Ishikawa (cell line): Measurements from ENCODE around the gene NR1H4.

ENCODE experiments used
- CEBPB ChIP-seq: IDR thresholded peaks from 2 replicates; pipeline ENCODE4 v1.6.1; 2012
- CREB1 ChIP-seq: IDR thresholded peaks from 2 replicates; pipeline ENCODE4 v1.6.1; 2012; ENCODE audit warnings: low read depth
- EGR1 ChIP-seq: IDR thresholded peaks from 2 replicates; pipeline ENCODE4 v1.6.1; 2012
- EP300 ChIP-seq: IDR thresholded peaks from 2 replicates; pipeline ENCODE4 v1.6.1; 2012; ENCODE audit warnings: borderline replicate concordance
- FOXM1 ChIP-seq: IDR thresholded peaks from 2 replicates; pipeline ENCODE4 v1.6.1; 2012; ENCODE audit warnings: low read depth, borderline replicate concordance
- MAX ChIP-seq: IDR thresholded peaks from 2 replicates; pipeline ENCODE4 v1.6.1; 2012
- NFIC ChIP-seq: IDR thresholded peaks from 2 replicates; pipeline ENCODE4 v1.6.1; 2012
- RAD21 ChIP-seq: IDR thresholded peaks from 2 replicates; pipeline ENCODE4 v1.6.1; 2012; ENCODE audit warnings: low read depth
- REST ChIP-seq: IDR thresholded peaks from 2 replicates; pipeline ENCODE4 v1.6.1; 2012; ENCODE audit warnings: low read depth, mild to moderate bottlenecking
- TAF1 ChIP-seq: IDR thresholded peaks from 2 replicates; pipeline ENCODE4 v1.6.1; 2012; ENCODE audit warnings: low read depth, mild to moderate bottlenecking
- TCF12 ChIP-seq: IDR thresholded peaks from 2 replicates; pipeline ENCODE4 v1.6.1; 2012; ENCODE audit warnings: low read depth
- TEAD4 ChIP-seq: IDR thresholded peaks from 2 replicates; pipeline ENCODE4 v1.6.1; 2012
- YY1 ChIP-seq: IDR thresholded peaks from 2 replicates; pipeline ENCODE4 v1.6.1; 2012; ENCODE audit warnings: low read depth
- ZBTB7A ChIP-seq: IDR thresholded peaks from 2 replicates; pipeline ENCODE4 v1.6.1; 2012; ENCODE audit warnings: low read depth
- TF ChIP-seq, protein P1 (sequence below): IDR thresholded peaks from 2 replicates; pipeline ENCODE4 v1.6.1; 2012

The NR1H4 gene

GRCh38 chr12:100557357-100557756 lies 83.7 kb downstream of the NR1H4 start:
- no peak for TF ChIP-seq TEAD4
- TF ChIP-seq CREB1, result no peak
- no peak for TF ChIP-seq EP300
- TF ChIP-seq CEBPB, result no peak
- TF ChIP-seq ZBTB7A, result no peak
- TF ChIP-seq NFIC, result no peak
- TF ChIP-seq TAF1, result no peak
- no peak for TF ChIP-seq REST
- TF ChIP-seq MAX, result no peak
- no peak for TF ChIP-seq TCF12
- no peak for TF ChIP-seq FOXM1
- no peak for TF ChIP-seq EGR1
- TF ChIP-seq, protein P1, sequence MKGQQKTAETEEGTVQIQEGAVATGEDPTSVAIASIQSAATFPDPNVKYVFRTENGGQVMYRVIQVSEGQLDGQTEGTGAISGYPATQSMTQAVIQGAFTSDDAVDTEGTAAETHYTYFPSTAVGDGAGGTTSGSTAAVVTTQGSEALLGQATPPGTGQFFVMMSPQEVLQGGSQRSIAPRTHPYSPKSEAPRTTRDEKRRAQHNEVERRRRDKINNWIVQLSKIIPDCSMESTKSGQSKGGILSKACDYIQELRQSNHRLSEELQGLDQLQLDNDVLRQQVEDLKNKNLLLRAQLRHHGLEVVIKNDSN, result no peak

- no peak for TF ChIP-seq ZBTB7A
- TF ChIP-seq CREB1, result no peak
- no peak for TF ChIP-seq NFIC
- TF ChIP-seq FOXM1, result no peak
- TF ChIP-seq, protein P1, result no peak
- no peak for TF ChIP-seq MAX
- no peak for TF ChIP-seq RAD21
- no peak for TF ChIP-seq EGR1
- TF ChIP-seq CEBPB, result no peak
- TF ChIP-seq TCF12, result no peak
- TF ChIP-seq REST, result no peak
- TF ChIP-seq TEAD4, result no peak
- no peak for TF ChIP-seq EP300
- no peak for TF ChIP-seq YY1
- no peak for TF ChIP-seq TAF1
These were observed 90.4 kb downstream of the NR1H4 start for GRCh38 chr12:100564090-100564489.

DNA sequence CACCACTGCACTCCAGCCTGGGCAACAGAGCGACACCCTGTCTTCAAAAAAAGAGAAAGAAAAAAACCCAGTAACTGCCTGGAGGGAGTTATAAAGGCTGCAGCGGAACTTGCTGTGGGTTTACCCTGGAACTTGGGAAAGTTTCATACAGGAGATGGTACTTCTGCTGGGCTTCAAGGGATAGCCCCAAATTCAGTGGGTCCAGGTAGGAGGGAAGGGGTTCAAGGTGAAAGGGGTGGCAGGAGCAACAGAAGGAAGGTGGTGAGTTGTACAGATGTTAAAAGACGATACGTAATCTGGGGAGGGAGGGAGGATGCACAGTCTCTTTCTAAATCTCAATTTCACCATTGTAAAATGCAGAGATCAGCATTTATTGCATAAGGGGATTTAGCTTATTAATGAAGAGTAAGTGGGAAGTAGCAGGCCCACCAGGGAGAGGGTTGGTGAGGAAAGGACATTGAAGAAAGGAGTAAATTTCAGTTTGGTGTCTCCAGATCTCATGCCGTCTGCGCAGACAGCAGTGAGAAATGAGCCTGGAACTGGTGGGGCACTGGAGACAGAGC lies 91.3 kb downstream of the NR1H4 start:
- TF ChIP-seq REST (no peak), MAX (no peak), CREB1 (no peak), FOXM1 (no peak), NFIC (no peak), EGR1 (no peak), RAD21 (no peak), ZBTB7A (no peak), TEAD4 (no peak), CEBPB (no peak), YY1 (no peak), EP300 (no peak), TCF12 (no peak), TAF1 (no peak)
- TF ChIP-seq, protein P1, result no peak
